Neuronal stem cell (in vitro differentiated cells): ENCODE measurements around the gene RAB24.

Source experiments
- DNase-seq: peaks from one replicate; pipeline ENCODE4 v3.0.0-alpha.2; 2013; ENCODE audit warnings: low spot score
- H2AFZ ChIP-seq: one replicate; pipeline ENCODE4 v1.6.1; 2013; ENCODE audit warnings: mild to moderate bottlenecking, low read length, inconsistent platforms
- H2AK5ac ChIP-seq: 2 replicates; pipeline ENCODE4 v1.6.1; 2013; ENCODE audit warnings: low read depth, mild to moderate bottlenecking, inconsistent platforms, low read length, moderate library complexity, mixed read lengths
- H2BK120ac ChIP-seq: 2 replicates; pipeline ENCODE4 v1.6.1; 2013; ENCODE audit warnings: low read depth, mild to moderate bottlenecking, inconsistent platforms, low read length, moderate library complexity, mixed read lengths
- H2BK12ac ChIP-seq: one replicate; pipeline ENCODE4 v1.6.1; 2013; ENCODE audit warnings: low read length, inconsistent platforms
- H2BK15ac ChIP-seq: 2 replicates; pipeline ENCODE4 v1.6.1; 2013; ENCODE audit warnings: mild to moderate bottlenecking, low read length, inconsistent platforms, mixed read lengths
- H2BK5ac ChIP-seq: one replicate; pipeline ENCODE4 v1.6.1; 2013; ENCODE audit warnings: inconsistent platforms, mild to moderate bottlenecking, low read length, moderate library complexity
- H3K14ac ChIP-seq: one replicate; pipeline ENCODE4 v1.6.1; 2013; ENCODE audit warnings: low read length, inconsistent platforms
- H3K18ac ChIP-seq: 2 replicates; pipeline ENCODE4 v1.6.1; 2013; ENCODE audit warnings: low read length, inconsistent platforms
- H3K23ac ChIP-seq: 2 replicates; pipeline ENCODE4 v1.6.1; 2013; ENCODE audit warnings: low read depth, mild to moderate bottlenecking, mixed read lengths, low read length, inconsistent platforms; ENCODE audit not compliant: poor library complexity
- H3K27ac ChIP-seq: replicated peaks from 3 replicates; pipeline ENCODE4 v1.5.1; 2013; ENCODE audit warnings: low read length, inconsistent platforms
- H3K27me3 ChIP-seq, 3 experiments: 2 replicates each; pipeline ENCODE4 v1.6.1; 2013; ENCODE audit warnings: low read length in 3 of 3, mild to moderate bottlenecking in 2 of 3, inconsistent platforms in 1 of 3, low read depth in 1 of 3, mixed read lengths in 1 of 3, moderate library complexity in 1 of 3; ENCODE audit not compliant: control insufficient read depth in 3 of 3, insufficient read depth in 3 of 3
- H3K36me3 ChIP-seq, 2 donors: replicated peaks in 1 of 2; 2 replicates each; pipeline ENCODE4 v1.6.1; 2013; ENCODE audit warnings: low read length in 2 of 2; ENCODE audit not compliant: control insufficient read depth in 2 of 2, insufficient read depth in 2 of 2
- H3K4ac ChIP-seq: 2 replicates; pipeline ENCODE4 v1.6.1; 2013; ENCODE audit warnings: inconsistent platforms, mild to moderate bottlenecking, low read length, moderate library complexity
- H3K4me1 ChIP-seq, 2 donors: 1 replicate in 1 of 2; 2 replicates in 1 of 2; pipeline ENCODE4 v1.6.1; 2013; ENCODE audit warnings: low read length in 2 of 2, low read depth in 1 of 2; ENCODE audit not compliant: control insufficient read depth in 2 of 2, insufficient read depth in 1 of 2
- H3K4me2 ChIP-seq: one replicate; pipeline ENCODE4 v1.6.1; 2013; ENCODE audit warnings: mild to moderate bottlenecking, low read length, inconsistent platforms; ENCODE audit not compliant: insufficient read depth, poor library complexity, severe bottlenecking
- H3K4me3 ChIP-seq, 2 donors: 2 replicates each; pipeline ENCODE4 v1.5.1; 2013; ENCODE audit warnings: low read length in 2 of 2, mild to moderate bottlenecking in 2 of 2, inconsistent platforms in 1 of 2, moderate library complexity in 1 of 2
- H3K79me1 ChIP-seq: one replicate; pipeline ENCODE4 v1.6.1; 2013; ENCODE audit warnings: low read depth, mild to moderate bottlenecking, inconsistent platforms, low read length, moderate library complexity
- H3K9ac ChIP-seq: one replicate; pipeline ENCODE4 v1.6.1; 2013; ENCODE audit warnings: mild to moderate bottlenecking, low read depth, low read length, inconsistent platforms; ENCODE audit not compliant: poor library complexity
- H3K9me3 ChIP-seq, 2 donors: replicated peaks in 1 of 2; 2 replicates each; pipeline versions ENCODE3 to v1.6.1; 2013; ENCODE audit warnings: low read length in 2 of 2, mild to moderate bottlenecking in 2 of 2, inconsistent platforms in 1 of 2, low read depth in 1 of 2, mixed read lengths in 1 of 2, moderate library complexity in 1 of 2; ENCODE audit not compliant: control insufficient read depth in 2 of 2, insufficient read depth in 1 of 2
- H4K8ac ChIP-seq: one replicate; pipeline ENCODE4 v1.6.1; 2013; ENCODE audit warnings: low read depth, mild to moderate bottlenecking, inconsistent platforms, low read length, moderate library complexity
- H4K91ac ChIP-seq: one replicate; pipeline ENCODE4 v1.6.1; 2013; ENCODE audit warnings: low read length, low read depth, mild to moderate bottlenecking, inconsistent platforms; ENCODE audit not compliant: poor library complexity
- WGBS, 2 donors: extraction: QIAGEN DNeasy Blood & Tissue Kit; methylation state at CpG; one replicate each; pipeline ENCODE4 v1.1.7; 2013; ENCODE audit warnings: missing lambda C conversion rate in 2 of 2, mixed read lengths in 1 of 2; ENCODE audit not compliant: insufficient read length in 2 of 2, insufficient replicate concordance in 1 of 2; ENCODE audit errors: extremely low coverage in 2 of 2; 5-methylcytosine and 5-hydroxymethylcytosine counted together

Gene RAB24

DNA sequence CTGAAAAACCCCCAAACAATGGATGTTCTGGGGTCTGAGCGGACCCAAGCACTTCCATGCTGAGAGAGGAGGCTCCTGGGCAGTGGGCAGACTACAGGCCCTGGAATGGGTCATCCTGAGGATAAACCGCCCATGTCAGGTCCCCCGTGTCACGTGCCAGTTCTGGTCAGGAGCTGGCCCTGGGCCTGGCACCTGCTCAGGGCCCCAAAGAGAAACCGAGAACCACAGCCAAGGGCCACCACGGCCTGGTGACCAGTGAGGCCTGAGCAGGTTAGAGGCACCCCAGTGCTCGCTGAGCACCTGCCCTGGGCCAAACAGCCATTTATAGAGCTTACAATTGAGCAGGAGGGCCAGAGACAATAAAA is 32.2 kb upstream of the RAB24 start:
- H3K36me3 ChIP-seq = peaks cover 42 to 94% of the 10 kb centered on the region in 2 donors
- no peak overlapping the region for H3K4me2 ChIP-seq
- no peak overlapping the region for H2BK12ac ChIP-seq
- no peak overlapping the region for H3K18ac ChIP-seq
- no peak overlapping the region for H4K8ac ChIP-seq
- H3K79me1 ChIP-seq = peaks cover 6% of the 10 kb centered on the region
- H3K4me1 ChIP-seq = no peaks in the 10 kb centered on the region
- no peak for DNase-seq
- no peak overlapping the region for H3K4me3 ChIP-seq
- H3K27ac ChIP-seq = no peak overlapping the region
- H4K91ac ChIP-seq = no peak overlapping the region
- H3K27me3 ChIP-seq = no peaks in the 10 kb centered on the region
- H2AK5ac ChIP-seq = no peak overlapping the region
- H2BK120ac ChIP-seq = no peak overlapping the region
- no peak overlapping the region for H3K14ac ChIP-seq
- H3K9ac ChIP-seq = no peak overlapping the region
- H3K4ac ChIP-seq = no peak overlapping the region
- H2BK15ac ChIP-seq = no peak overlapping the region
- no peak overlapping the region for H2BK5ac ChIP-seq
- H3K9me3 ChIP-seq = no peaks in the 10 kb centered on the region
- WGBS, 2 donors = no CpG with 5 or more reads among the region's 7 CpGs
- no peak overlapping the region for H2AFZ ChIP-seq
- H3K23ac ChIP-seq = no peak overlapping the region

DNA sequence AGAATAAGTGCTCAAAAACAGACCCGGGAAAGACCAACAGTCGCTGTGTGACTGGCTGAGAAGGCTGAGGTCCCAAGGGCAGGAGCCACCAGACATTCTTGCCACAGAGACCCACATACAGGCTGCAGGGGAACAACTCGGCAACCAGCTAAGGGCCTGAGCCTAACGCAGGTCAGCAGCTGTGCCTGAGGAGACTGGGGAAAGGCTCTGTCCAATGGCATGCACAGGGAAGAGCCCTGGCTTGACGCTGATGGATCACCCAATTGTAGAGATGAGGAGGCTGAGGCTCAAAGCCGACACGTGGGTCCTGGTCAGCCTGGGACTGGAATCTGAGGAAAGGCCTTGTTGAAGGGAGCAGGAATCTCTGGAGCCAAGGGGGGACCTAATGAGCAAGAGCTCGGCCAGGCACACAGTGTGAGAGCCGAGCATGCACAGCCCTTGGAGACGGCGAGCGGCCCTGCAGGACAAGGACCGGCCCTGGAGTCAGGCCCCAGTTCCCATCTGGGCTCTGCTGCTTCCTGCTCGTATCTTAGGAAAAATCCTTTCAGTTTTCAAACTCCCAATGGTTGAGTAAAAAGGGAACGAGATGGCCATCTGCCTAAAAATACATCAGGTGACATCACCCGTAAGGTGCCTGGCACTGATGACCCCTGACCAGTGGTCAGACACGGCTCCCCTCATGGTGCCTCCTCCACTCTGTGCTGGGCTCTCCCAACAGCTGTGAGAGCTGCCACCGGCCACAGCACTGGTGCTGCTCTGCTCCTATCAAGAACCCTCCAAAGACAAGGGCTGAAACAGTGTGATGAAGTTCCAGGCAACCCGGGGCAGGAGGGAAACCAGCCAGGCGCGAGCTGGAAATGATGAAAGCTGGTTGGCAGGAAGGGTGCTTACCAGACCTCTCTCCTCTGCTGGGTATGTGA is 31.5 kb upstream of the RAB24 start:
- H3K14ac ChIP-seq = no peak overlapping the region
- no peak overlapping the region for H2AK5ac ChIP-seq
- H2BK120ac ChIP-seq = no peak overlapping the region
- no peak overlapping the region for H4K8ac ChIP-seq
- H3K27me3 ChIP-seq = no peaks in the 10 kb centered on the region
- H3K27ac ChIP-seq = no peak overlapping the region
- H3K9me3 ChIP-seq = no peaks in the 10 kb centered on the region
- H3K79me1 ChIP-seq = peaks cover 6% of the 10 kb centered on the region
- no peak overlapping the region for H3K9ac ChIP-seq
- H2BK15ac ChIP-seq = no peak overlapping the region
- H2AFZ ChIP-seq = no peak overlapping the region
- no peak overlapping the region for H3K4me3 ChIP-seq
- H3K36me3 ChIP-seq = peaks cover 42 to 96% of the 10 kb centered on the region in 2 donors
- no peak overlapping the region for H4K91ac ChIP-seq
- no peak overlapping the region for H3K4me2 ChIP-seq
- H3K4me1 ChIP-seq = no peaks in the 10 kb centered on the region
- no peak overlapping the region for H3K23ac ChIP-seq
- DNase-seq = no peak
- H3K4ac ChIP-seq = no peak overlapping the region
- H2BK12ac ChIP-seq = no peak overlapping the region
- no CpG with 5 or more reads among the region's 21 CpGs for WGBS, 2 donors
- no peak overlapping the region for H2BK5ac ChIP-seq
- no peak overlapping the region for H3K18ac ChIP-seq

DNA sequence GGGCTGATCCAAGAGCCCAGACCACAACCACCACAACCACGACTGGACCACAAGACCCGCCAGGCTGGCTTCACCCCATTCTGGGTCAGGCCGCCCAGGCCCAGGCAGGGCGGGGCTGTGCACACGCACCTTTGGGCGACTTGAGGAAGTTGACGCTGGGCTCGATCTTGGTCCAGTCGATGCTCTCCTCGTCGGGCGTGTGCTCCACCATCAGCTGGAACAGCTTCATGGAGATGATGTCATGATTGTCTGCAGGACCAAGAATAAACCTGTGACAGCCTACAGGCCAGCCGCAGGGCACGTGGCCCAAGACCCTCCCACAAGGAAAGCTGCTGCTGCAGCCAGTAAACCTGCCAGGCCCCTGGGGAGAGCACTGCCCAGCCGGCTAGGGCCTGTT is 30.6 kb upstream of the RAB24 start:
- WGBS, 2 donors = no CpG with 5 or more reads among the region's 15 CpGs

DNA sequence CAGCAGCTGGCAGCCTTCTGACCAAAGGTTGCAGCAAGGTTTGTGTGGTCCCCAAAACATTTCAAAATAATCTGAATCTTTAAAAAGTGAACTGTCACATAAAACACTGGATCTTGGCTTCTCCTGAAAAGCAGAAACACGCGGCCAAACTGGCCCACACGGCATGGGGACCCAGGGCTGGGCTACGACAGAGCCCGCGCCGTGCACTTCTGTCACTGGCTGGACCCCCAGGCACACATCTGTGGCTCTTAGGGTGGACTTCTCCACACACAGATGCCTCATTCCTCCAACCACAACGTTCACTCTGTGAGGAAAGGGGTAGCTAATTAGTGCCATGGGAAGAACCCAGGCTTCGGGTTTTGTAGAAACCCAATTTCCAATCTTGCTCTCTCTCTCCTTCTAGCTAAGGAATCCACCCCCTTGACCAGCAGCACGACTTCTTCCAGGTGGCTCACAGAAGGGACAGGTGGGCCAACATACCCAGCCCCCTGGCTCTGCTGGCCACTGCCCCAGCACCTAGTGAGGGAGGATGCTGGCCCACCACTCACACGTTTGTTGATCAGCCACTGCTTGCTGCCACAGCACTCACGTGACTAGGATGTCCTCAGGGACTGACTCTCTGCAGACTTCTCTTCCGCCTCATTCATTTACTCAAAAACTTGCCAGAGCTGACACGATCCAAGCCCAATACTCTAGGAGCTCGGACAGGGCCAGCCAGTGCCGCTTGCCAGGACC is 30.1 kb upstream of the RAB24 start:
- Histone ChIP-seq H2BK120ac (no peak overlapping the region), H4K91ac (no peak overlapping the region), H3K36me3 (peaks cover 44 to 91% of the 10 kb centered on the region in 2 donors), H3K18ac (no peak overlapping the region), H2BK5ac (no peak overlapping the region), H4K8ac (no peak overlapping the region), H3K27me3 (no peaks in the 10 kb centered on the region), H3K79me1 (peaks cover 6% of the 10 kb centered on the region), H3K27ac (no peak overlapping the region), H2BK12ac (no peak overlapping the region), H3K4me3 (no peak overlapping the region), H3K14ac (no peak overlapping the region), H3K9me3 (no peaks in the 10 kb centered on the region), H2BK15ac (no peak overlapping the region), H3K9ac (no peak overlapping the region), H2AK5ac (no peak overlapping the region), H3K23ac (peak overlapping the region; percentile 78), H3K4me2 (no peak overlapping the region), H2AFZ (no peak overlapping the region), H3K4ac (no peak overlapping the region), H3K4me1 (no peaks in the 10 kb centered on the region)
- WGBS, 2 donors = no CpG with 5 or more reads among the region's 16 CpGs
- no peak for DNase-seq

More for the DNA sequence above, 30.6 kb upstream of the RAB24 start:
- no peak overlapping the region for H3K14ac ChIP-seq
- no peak overlapping the region for H2BK12ac ChIP-seq
- no peak overlapping the region for H3K4ac ChIP-seq
- no peak overlapping the region for H3K18ac ChIP-seq
- no peak overlapping the region for H2AK5ac ChIP-seq
- DNase-seq = no peak
- peaks cover 6% of the 10 kb centered on the region for H3K79me1 ChIP-seq
- H2AFZ ChIP-seq = no peak overlapping the region
- H3K27ac ChIP-seq = no peak overlapping the region
- H4K91ac ChIP-seq = no peak overlapping the region
- H3K27me3 ChIP-seq = no peaks in the 10 kb centered on the region
- no peak overlapping the region for H3K4me3 ChIP-seq
- no peak overlapping the region for H2BK120ac ChIP-seq
- no peak overlapping the region for H4K8ac ChIP-seq
- H3K36me3 ChIP-seq = peaks cover 44 to 93% of the 10 kb centered on the region in 2 donors
- peak overlapping the region; percentile 14 for H3K23ac ChIP-seq
- H3K4me1 ChIP-seq = no peaks in the 10 kb centered on the region
- H2BK5ac ChIP-seq = no peak overlapping the region
- no peak overlapping the region for H3K4me2 ChIP-seq
- H2BK15ac ChIP-seq = no peak overlapping the region
- no peaks in the 10 kb centered on the region for H3K9me3 ChIP-seq
- no peak overlapping the region for H3K9ac ChIP-seq
